HL-60/S4 treated with retinoic acid at 250 ng/mL for 4 days and 3 days (cell line): Measurements from ENCODE around the gene NHLRC2.

ENCODE experiments used
- in situ Hi-C: fragments of 300-500 bp; cut with MboI; formaldehyde crosslinking; loops from 2 replicates; pipeline ENCODE4 v1.7.0; 2022; ENCODE audit warnings: low sequenced_read_pairs

NHLRC2 gene

DNA sequence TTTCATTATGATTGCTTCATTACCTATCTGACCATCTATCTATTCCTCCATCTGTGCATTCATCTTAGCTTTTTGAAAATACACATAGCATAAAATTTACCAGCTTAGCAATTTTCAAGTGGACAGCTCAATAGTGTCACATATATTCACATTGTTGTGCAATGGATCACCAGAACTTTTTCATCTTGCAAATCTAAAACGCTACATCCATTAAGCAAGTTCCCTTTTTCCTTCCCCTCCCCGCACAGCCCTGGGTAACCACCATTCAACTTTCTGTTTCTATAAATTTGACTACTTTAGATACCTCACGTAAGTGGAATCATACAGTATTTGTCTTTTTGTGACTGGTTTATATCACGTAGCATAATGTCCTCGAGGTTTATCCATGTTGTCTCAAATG is 111.2 kb downstream of the NHLRC2 start:
- in situ Hi-C loops = no loop called here
